Thyroid gland (tissue), 4 donors: ENCODE results near the gene MESP2. TPM values are rescaled to one million over a fixed set of nuclear protein-coding genes. Genes with fewer than 3 reads are reported as not detected.
A peak's percentile ranks its signal among the peaks of the same experiment; 100 is the strongest.

Source experiments
- DNase-seq, 2 donors: peaks; one replicate each; pipeline ENCODE4 v3.0.0-alpha.2; 2019
- H3K27ac ChIP-seq, 3 donors: fragments of 200-600 bp; sonication (generic); 1 replicate in 2 of 3; 2 replicates in 1 of 3; pipeline ENCODE4 v1.5.1; 2016 to 2019; ENCODE audit warnings: mild to moderate bottlenecking in 1 of 3, moderate library complexity in 1 of 3
- H3K27me3 ChIP-seq: fragments of 200-600 bp; sonication (generic); one replicate; pipeline ENCODE4 v1.5.1; 2019
- H3K36me3 ChIP-seq, 2 donors: fragments of 200-600 bp; sonication (generic); one replicate each; pipeline ENCODE4 v1.5.1; 2016 to 2019
- H3K4me1 ChIP-seq, 2 donors: fragments of 200-600 bp; sonication (generic); one replicate each; pipeline ENCODE4 v1.5.1; 2017 to 2019
- H3K4me3 ChIP-seq, 3 donors: fragments of 200-600 bp; sonication (generic); replicated peaks in 1 of 3; 1 replicate in 2 of 3; 2 replicates in 1 of 3; pipeline ENCODE4 v1.5.1; 2016; ENCODE audit warnings: mild to moderate bottlenecking in 1 of 3
- H3K9me3 ChIP-seq: fragments of 200-600 bp; sonication (generic); one replicate; pipeline ENCODE4 v1.5.1; 2017
- POLR2A ChIP-seq, 2 donors: fragments of 450-650 bp; IDR thresholded peaks; one replicate each; pipeline ENCODE4 v1.6.1; 2017; ENCODE audit warnings: antibody characterized with exemption in 2 of 2, mild to moderate bottlenecking in 2 of 2, moderate library complexity in 1 of 2
- WGBS, 2 donors: methylation state at CpG; one replicate each; pipeline ENCODE4 v1.1.5; 2017; 5-methylcytosine and 5-hydroxymethylcytosine counted together
- intact Hi-C: fragments of 100-400 bp; cut with DNase I; formaldehyde crosslinking; loops from one replicate; pipeline ENCODE4 v1.15.1; 2023
- total RNA-seq, 4 donors: library from RNA; depleted of rRNA; stranded (reverse); fragments of >200 nt; gene quantifications; one replicate each; pipeline ENCODE4 v1.2.3, GENCODE V29; 2016
- TF ChIP-seq, protein P1 (sequence below), 6 experiments: fragments of 200-600 bp in 3 of 6; fragments of 450-650 bp in 3 of 6; sonication (generic) in 3 of 6; IDR thresholded peaks; one replicate each; pipeline ENCODE4 v1.5.1; 2016 to 2019; ENCODE audit warnings: antibody characterized with exemption in 6 of 6, mild to moderate bottlenecking in 2 of 6, inconsistent platforms in 1 of 6, moderate library complexity in 1 of 6

MESP2 gene
- total RNA-seq, 4 donors from 2014 or later, result 0.34 to 0.67 TPM; not detected in 2

DNA sequence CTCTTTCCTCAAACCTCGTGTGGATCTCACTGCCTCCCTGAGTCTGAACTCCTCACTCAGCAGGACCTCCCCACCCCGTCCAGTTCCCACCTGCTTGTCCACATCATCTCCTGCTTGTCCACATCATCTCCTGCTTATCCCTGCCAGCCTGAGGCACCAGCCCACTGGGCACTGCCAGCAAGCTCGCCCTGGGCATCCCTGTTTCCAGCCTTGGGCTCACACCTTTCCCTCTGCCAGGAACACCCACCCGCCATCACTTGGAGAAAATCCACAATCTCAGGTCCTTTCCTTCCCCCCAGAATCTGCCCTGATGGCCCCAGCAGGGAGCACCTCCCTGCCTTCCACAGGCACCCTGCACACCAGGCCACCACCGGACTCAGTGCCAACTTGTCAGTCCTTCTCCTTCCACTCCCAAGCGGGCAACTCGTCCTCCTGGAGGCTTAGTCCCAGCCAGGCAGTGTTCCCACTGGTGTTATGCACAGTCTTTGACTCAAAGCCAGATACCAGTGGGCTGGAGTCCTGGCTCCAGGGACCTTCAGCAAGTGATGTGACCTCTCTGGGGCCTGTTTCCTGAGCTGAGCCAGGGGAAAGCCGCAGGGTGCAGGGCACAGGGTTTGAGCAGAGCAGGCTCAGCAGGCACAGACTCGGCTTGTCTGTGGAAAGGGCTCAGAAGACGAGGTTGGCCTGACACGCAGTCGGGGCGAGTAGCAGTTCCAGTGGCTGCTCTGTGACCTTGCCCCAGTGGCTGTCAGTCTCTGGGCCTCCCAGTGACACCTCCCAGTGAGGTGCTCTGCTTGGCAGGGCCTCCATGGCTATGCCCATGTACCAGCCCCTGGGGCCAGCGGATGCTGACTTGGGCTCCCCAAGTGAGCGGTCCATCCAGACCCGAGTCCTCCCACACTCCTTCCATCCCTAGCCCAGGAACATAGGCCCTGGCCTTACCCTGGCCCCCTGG is 9.5 kb upstream of the MESP2 start:
- 76 to 80% methylated on average over 8 to 12 of the region's 16 CpGs for WGBS, 2 donors
- H3K4me1 ChIP-seq, result peaks cover 0 to 13% of the 10 kb centered on the region in 2 donors
- H3K4me3 ChIP-seq, result no peak overlapping the region
- intact Hi-C loops, result loop anchor here (10.0 kb wide), 1 partner anchor 318 kb away; no protein-coding TSS in a partner anchor
- peak in 1 of 2 donors; percentile 30 for DNase-seq
- H3K27ac ChIP-seq, result peak overlapping the region in 1 of 3 donors; percentile 6
- no peak for TF ChIP-seq POLR2A (IDR thresholded peaks at IDR 0.05)
- TF ChIP-seq, protein P1, sequence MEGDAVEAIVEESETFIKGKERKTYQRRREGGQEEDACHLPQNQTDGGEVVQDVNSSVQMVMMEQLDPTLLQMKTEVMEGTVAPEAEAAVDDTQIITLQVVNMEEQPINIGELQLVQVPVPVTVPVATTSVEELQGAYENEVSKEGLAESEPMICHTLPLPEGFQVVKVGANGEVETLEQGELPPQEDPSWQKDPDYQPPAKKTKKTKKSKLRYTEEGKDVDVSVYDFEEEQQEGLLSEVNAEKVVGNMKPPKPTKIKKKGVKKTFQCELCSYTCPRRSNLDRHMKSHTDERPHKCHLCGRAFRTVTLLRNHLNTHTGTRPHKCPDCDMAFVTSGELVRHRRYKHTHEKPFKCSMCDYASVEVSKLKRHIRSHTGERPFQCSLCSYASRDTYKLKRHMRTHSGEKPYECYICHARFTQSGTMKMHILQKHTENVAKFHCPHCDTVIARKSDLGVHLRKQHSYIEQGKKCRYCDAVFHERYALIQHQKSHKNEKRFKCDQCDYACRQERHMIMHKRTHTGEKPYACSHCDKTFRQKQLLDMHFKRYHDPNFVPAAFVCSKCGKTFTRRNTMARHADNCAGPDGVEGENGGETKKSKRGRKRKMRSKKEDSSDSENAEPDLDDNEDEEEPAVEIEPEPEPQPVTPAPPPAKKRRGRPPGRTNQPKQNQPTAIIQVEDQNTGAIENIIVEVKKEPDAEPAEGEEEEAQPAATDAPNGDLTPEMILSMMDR (IDR thresholded peaks at IDR 0.05), result no peak
- H3K9me3 ChIP-seq, result no peaks in the 10 kb centered on the region
- no peaks in the 10 kb centered on the region for H3K36me3 ChIP-seq
- no peaks in the 10 kb centered on the region for H3K27me3 ChIP-seq

DNA sequence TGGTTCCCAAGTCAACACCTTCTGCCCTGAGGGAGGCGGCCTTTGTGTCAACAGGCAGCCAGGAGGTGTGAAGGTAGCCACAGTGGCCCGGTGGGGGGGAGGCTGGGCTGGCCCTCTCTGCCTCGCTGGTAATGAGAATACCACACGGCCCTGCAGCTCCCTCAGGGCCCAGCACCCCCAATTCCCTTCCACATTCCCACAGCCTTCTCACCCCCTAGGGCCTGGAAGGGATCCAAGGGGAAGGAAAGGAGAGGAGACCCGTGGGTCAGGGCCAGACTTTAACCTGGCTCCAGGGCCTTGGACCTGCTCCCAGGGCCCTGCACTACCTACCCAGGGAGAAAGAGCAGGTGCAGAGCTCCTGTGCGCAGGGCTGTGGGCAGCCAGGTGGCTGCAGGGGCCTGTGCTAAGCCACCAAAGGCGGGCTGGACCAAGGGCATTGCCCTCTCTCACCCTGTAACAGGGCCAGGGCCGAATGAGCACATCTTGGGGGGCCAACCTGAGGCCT is 8.7 kb upstream of the MESP2 start:
- H3K36me3 ChIP-seq, result no peaks in the 10 kb centered on the region
- H3K4me3 ChIP-seq, result no peak overlapping the region
- no peak for TF ChIP-seq POLR2A (IDR thresholded peaks at IDR 0.05)
- TF ChIP-seq, protein P1 (IDR thresholded peaks at IDR 0.05), result no peak
- peaks cover 0 to 13% of the 10 kb centered on the region in 2 donors for H3K4me1 ChIP-seq
- H3K27me3 ChIP-seq, result no peaks in the 10 kb centered on the region
- peak overlapping the region in 2 of 3 donors; percentile 6 to 17 for H3K27ac ChIP-seq
- DNase-seq, result peak; percentile 73 to 82
- H3K9me3 ChIP-seq, result no peaks in the 10 kb centered on the region
- 34 to 35% methylated on average over 5 of the region's 8 CpGs for WGBS, 2 donors
- intact Hi-C loops, result loop anchor here (10.0 kb wide), 1 partner anchor 317 kb away; no protein-coding TSS in a partner anchor

DNA sequence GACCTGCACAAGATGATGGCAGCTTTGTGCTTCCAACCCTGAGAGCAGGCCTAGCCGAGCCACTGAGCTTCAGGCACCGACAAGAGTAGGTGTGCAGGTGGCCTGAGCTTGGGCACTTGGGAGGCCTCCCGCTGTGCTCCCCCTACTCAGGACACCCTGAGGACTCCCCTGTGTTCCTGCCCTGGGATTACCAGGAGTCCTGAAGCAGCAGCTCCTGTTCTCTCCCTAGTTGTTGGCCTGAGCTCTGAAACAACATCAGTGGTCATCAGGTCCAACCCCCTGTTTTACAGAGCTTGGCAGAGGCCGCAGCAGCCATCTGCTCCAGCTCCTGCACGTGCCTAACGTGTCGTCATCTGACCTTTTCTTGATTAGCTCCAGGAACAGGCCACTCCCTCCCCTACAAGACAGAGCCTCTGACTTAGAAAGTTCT is 8.0 kb upstream of the MESP2 start:
- Histone ChIP-seq H3K9me3 (no peaks in the 10 kb centered on the region), H3K27me3 (no peaks in the 10 kb centered on the region), H3K36me3 (no peaks in the 10 kb centered on the region), H3K4me3 (no peak overlapping the region), H3K4me1 (peaks cover 0 to 13% of the 10 kb centered on the region in 2 donors), H3K27ac (no peak overlapping the region)
- 76 to 85% methylated on average over 5 of the region's 7 CpGs for WGBS, 2 donors
- TF ChIP-seq, protein P1 (IDR thresholded peaks at IDR 0.05), result no peak
- no peak for TF ChIP-seq POLR2A (IDR thresholded peaks at IDR 0.05)
- intact Hi-C loops, result loop anchor here (10.0 kb wide), 1 partner anchor 317 kb away; no protein-coding TSS in a partner anchor
- DNase-seq, result peak in 1 of 2 donors; percentile 27

DNA sequence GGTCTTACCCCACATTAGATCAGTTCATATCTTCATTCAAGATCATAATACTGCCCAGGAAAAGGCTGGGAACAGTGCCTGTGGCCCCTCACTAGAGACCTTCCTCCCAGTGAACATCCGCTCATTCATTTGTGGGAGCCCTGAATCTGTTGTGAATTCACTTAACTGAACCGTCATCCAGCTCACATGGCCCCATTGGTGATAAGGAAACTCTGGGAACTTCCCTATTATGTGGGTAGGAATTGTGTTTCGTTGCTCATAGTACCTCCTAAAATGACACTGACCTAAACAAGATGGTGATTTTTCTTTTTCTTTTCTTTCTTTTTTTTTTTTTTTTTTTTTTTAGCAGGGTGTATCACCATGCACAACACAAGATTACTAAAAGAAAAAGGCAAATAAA is 6.8 kb upstream of the MESP2 start:
- Histone ChIP-seq H3K27ac (no peak overlapping the region), H3K4me3 (no peak overlapping the region), H3K36me3 (no peaks in the 10 kb centered on the region), H3K4me1 (peaks cover 0 to 13% of the 10 kb centered on the region in 2 donors), H3K27me3 (no peaks in the 10 kb centered on the region), H3K9me3 (no peaks in the 10 kb centered on the region)
- no peak for DNase-seq
- intact Hi-C loops, result loop anchor here (10.0 kb wide), 1 partner anchor 315 kb away; no protein-coding TSS in a partner anchor
- 94 to 97% methylated on average over 3 of the region's 3 CpGs for WGBS, 2 donors
- no peak for TF ChIP-seq POLR2A (IDR thresholded peaks at IDR 0.05)
- TF ChIP-seq, protein P1 (IDR thresholded peaks at IDR 0.05), result no peak
